Endothelial cell of umbilical vein (primary cell): ENCODE measurements around the gene EIF5AL1. TPM values are rescaled to one million over a fixed set of nuclear protein-coding genes. Genes with fewer than 3 reads are reported as not detected.

Source experiments
- BruUV-seq: library from RNA; stranded (reverse); fragments of 400-500 nt; replicated peaks from 2 replicates; lab custom pipeline; 2021; lab: Mats Ljungman, UMichigan
- CTCF ChIA-PET: fragments of 300-600, 350-600 bp; sonication (Branson Sonifier 250); formaldehyde crosslinking; loops from one replicate; lab custom pipeline; 2021; ENCODE audit warnings: antibody characterized with exemption, inconsistent platforms; lab: Charles Lee
- POLR2A ChIA-PET: fragments of 300-600, 350-600 bp; sonication (Branson Sonifier 250); formaldehyde crosslinking; loops from one replicate; lab custom pipeline; 2021; ENCODE audit warnings: antibody characterized with exemption, inconsistent platforms; lab: Charles Lee
- DNase-seq: peaks from one replicate; pipeline ENCODE4 v3.0.0-alpha.2; 2011; ENCODE audit warnings: low read depth, low spot score
- FAIRE-seq: peaks from 2 replicates; lab custom pipeline; 2011; peaks lifted over from hg19 to GRCh38; lab: Jason Lieb, UNC
- H2AFZ ChIP-seq: 2 replicates; pipeline ENCODE4 v1.6.0; 2012; ENCODE audit warnings: low read depth, low read length, control low read depth, inconsistent platforms
- H3K27ac ChIP-seq: 2 replicates; pipeline ENCODE4 v1.5.1; 2011; ENCODE audit warnings: low read depth, mild to moderate bottlenecking, control low read depth, low read length, moderate library complexity; ENCODE audit not compliant: insufficient read depth
- H3K27me3 ChIP-seq, 2 experiments: 2 replicates each; pipeline versions ENCODE4 v1.6.0 to v1.6.1; 2011; ENCODE audit warnings: low read length in 2 of 2, mixed read lengths in 1 of 2; ENCODE audit not compliant: control insufficient read depth in 2 of 2, insufficient read depth in 2 of 2
- H3K36me3 ChIP-seq, 2 experiments: 2 replicates in 1 of 2; 3 replicates in 1 of 2; pipeline ENCODE4 v1.5.1; 2011; ENCODE audit warnings: low read length in 2 of 2, mild to moderate bottlenecking in 1 of 2, moderate library complexity in 1 of 2; ENCODE audit not compliant: control insufficient read depth in 2 of 2, insufficient read depth in 2 of 2; ENCODE audit errors: extremely low read depth in 1 of 2
- H3K4me1 ChIP-seq: 3 replicates; pipeline ENCODE4 v1.5.1; 2011; ENCODE audit warnings: mild to moderate bottlenecking, low read length; ENCODE audit not compliant: control insufficient read depth, insufficient read depth; ENCODE audit errors: extremely low read depth
- H3K4me2 ChIP-seq: 2 replicates; pipeline ENCODE4 v1.6.1; 2011; ENCODE audit warnings: low read length, control low read depth, mixed read lengths; ENCODE audit not compliant: insufficient read depth
- H3K4me3 ChIP-seq, 3 experiments: fragments of 200-600 bp in 1 of 3; sonication (generic), shearing (Covaris generic) in 1 of 3; replicated peaks in 1 of 3; 2 replicates each; pipeline ENCODE4 v1.5.1; 2011 to 2016; ENCODE audit warnings: control low read depth in 3 of 3, low read length in 3 of 3, mild to moderate bottlenecking in 2 of 3, inconsistent platforms in 1 of 3, low read depth in 1 of 3, moderate library complexity in 1 of 3; ENCODE audit not compliant: insufficient read depth in 1 of 3
- H3K79me2 ChIP-seq: 2 replicates; pipeline ENCODE4 v1.6.0; 2012; ENCODE audit warnings: low read length, inconsistent platforms; ENCODE audit not compliant: control insufficient read depth, insufficient read depth
- H3K9ac ChIP-seq: replicated peaks from 2 replicates; pipeline ENCODE3; 2011; ENCODE audit warnings: low read length, control low read depth; ENCODE audit not compliant: insufficient read depth; ENCODE audit errors: extremely low read depth
- H3K9me1 ChIP-seq: replicated peaks from 3 replicates; pipeline ENCODE4 v1.6.0; 2011; ENCODE audit warnings: mild to moderate bottlenecking, low read length; ENCODE audit not compliant: control insufficient read depth, insufficient read depth; ENCODE audit errors: extremely low read depth
- H3K9me3 ChIP-seq: replicated peaks from 2 replicates; pipeline ENCODE4 v1.5.1; 2012; ENCODE audit warnings: low read length, inconsistent platforms; ENCODE audit not compliant: control insufficient read depth, insufficient read depth
- H4K20me1 ChIP-seq: replicated peaks from 2 replicates; pipeline ENCODE3; 2011; ENCODE audit warnings: mild to moderate bottlenecking, low read length; ENCODE audit not compliant: control insufficient read depth, insufficient read depth; ENCODE audit errors: extremely low read depth
- FOS ChIP-seq: IDR thresholded peaks from 2 replicates; pipeline ENCODE4 v1.6.1; 2011; ENCODE audit warnings: mild to moderate bottlenecking, low read length, moderate library complexity, borderline replicate concordance; ENCODE audit not compliant: insufficient read depth
- POLR2A ChIP-seq: IDR thresholded peaks from 2 replicates; pipeline ENCODE4 v1.6.1; 2012; ENCODE audit warnings: low read depth, mild to moderate bottlenecking, control low read depth, low read length
- POLR2AphosphoS5 ChIP-seq: IDR thresholded peaks from 2 replicates; pipeline ENCODE4 v1.6.1; 2012; ENCODE audit warnings: low read depth, mild to moderate bottlenecking, control low read depth, low read length, moderate library complexity; ENCODE audit not compliant: insufficient read depth
- dilution Hi-C: fragments of 300-500 bp; cut with MboI; formaldehyde crosslinking; loops from one replicate; pipeline ENCODE4 v1.15.0; 2019; ENCODE audit warnings: low sequenced_read_pairs; ENCODE audit not compliant: extremely low pct_ligation_motif_present
- intact Hi-C: fragments of 100-400 bp; cut with micrococcal nuclease; formaldehyde crosslinking; loops from one replicate; pipeline ENCODE4 v1.10.0; 2022
- polyA plus RNA-seq, 4 experiments: library from polyadenylated mRNA; depleted of rRNA in 3 of 4; stranded (reverse) in 3 of 4; unstranded in 1 of 4; fragments of >200 nt; gene quantifications; 2 replicates each; pipeline versions ENCODE4 v1.2.1 to v1.2.3, GENCODE V29; 2011 to 2012; ENCODE audit warnings: missing spikeins in 1 of 4
- total RNA-seq: library from RNA; stranded (reverse); gene quantifications from 2 replicates; pipeline ENCODE4 v1.2.3, GENCODE V29; 2021

EIF5AL1 gene
- total and polyA plus RNA-seq, 2 donors (not counting 3 experiments of a cell fraction or from before 2014, with no cell fraction given) = 0.29 to 1.0 TPM

DNA sequence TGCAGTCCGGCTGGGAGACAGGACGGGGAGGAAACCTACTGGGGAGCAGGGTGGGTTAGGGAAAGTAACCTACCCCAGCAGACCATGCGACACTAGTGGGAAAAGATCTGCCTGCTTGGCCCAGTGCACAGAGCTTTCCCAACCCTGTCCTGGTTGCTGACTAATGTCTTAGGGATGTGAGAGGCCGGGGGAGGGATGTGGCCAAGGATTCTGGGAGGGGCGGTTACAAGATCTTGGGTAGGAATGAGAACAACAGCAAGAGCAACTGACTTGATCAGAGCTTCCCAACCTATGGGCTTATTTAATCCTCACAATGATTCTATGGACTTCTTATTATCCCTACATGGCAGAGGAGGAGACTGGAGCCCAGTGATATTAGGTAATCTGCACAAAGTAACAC, 24.0 kb upstream of the EIF5AL1 start:
- H4K20me1 ChIP-seq = no peaks in the 10 kb centered on the region
- no peak overlapping the region for H2AFZ ChIP-seq
- DNase-seq = no peak
- H3K9me1 ChIP-seq = no peaks in the 10 kb centered on the region
- no peak overlapping the region for H3K9ac ChIP-seq
- no peaks in the 10 kb centered on the region for H3K36me3 ChIP-seq
- no TSS peak for BruUV-seq
- no peaks in the 10 kb centered on the region for H3K9me3 ChIP-seq
- H3K27ac ChIP-seq = no peak overlapping the region
- ChIA-PET POLR2A (no interaction called here), CTCF (interaction anchor here (0.8 to 10.8 kb wide), 17 partner anchors 9 to 195 kb away, joined by 3 to 252 read pairs (median 5); partner anchors contain the start of gene ZCCHC24)
- FAIRE-seq = no peak
- intact Hi-C loops (no loop called here), dilution Hi-C loops (no loop called here)
- no peak for TF ChIP-seq FOS
- no peaks in the 10 kb centered on the region for H3K79me2 ChIP-seq
- no peak overlapping the region for H3K4me2 ChIP-seq
- no peak overlapping the region for H3K4me3 ChIP-seq
- no peaks in the 10 kb centered on the region for H3K4me1 ChIP-seq
- H3K27me3 ChIP-seq = peaks cover 3 to 6% of the 10 kb centered on the region in 2 experiments

DNA sequence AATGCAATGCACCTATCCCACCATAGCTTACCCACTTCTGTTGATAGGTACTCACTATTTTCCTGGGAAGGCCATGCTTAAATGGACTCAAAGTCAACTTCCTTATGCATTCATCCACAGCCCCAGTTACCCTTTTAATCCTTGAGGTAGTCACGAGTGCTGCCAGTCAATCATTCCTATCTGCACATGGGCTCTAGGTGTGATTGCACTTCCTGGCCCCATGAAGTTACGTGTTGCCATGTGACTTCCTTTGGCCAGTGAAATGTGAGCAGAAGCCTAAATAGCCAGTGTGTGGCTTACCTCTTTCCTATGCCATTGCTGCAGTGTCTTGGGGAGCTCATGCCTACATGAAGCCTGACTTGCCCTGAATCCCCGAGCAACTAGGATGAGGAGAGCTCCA, 23.5 kb upstream of the EIF5AL1 start:
- intact Hi-C loops = no loop called here
- H3K27me3 ChIP-seq = peaks cover 3 to 4% of the 10 kb centered on the region in 2 experiments
- H3K9me3 ChIP-seq = no peaks in the 10 kb centered on the region
- no peak for TF ChIP-seq POLR2A
- TF ChIP-seq POLR2AphosphoS5 = no peak
- no peaks in the 10 kb centered on the region for H3K79me2 ChIP-seq
- no TSS peak for BruUV-seq
- no peaks in the 10 kb centered on the region for H4K20me1 ChIP-seq
- H3K4me1 ChIP-seq = no peaks in the 10 kb centered on the region
- H3K4me2 ChIP-seq = no peak overlapping the region
- H2AFZ ChIP-seq = no peak overlapping the region
- H3K36me3 ChIP-seq = no peaks in the 10 kb centered on the region
- H3K9ac ChIP-seq = no peak overlapping the region
- dilution Hi-C loops = no loop called here
- H3K4me3 ChIP-seq = no peak overlapping the region
- FAIRE-seq = no peak
- ChIA-PET POLR2A (no interaction called here), CTCF (interaction anchor here (0.9 to 10.8 kb wide), 3 partner anchors 12 to 116 kb away, joined by 5 to 252 read pairs (median 20); no protein-coding TSS in a partner anchor)
- no peak overlapping the region for H3K27ac ChIP-seq
- H3K9me1 ChIP-seq = no peaks in the 10 kb centered on the region
- no peak for DNase-seq
